ENCODE data around the gene RAB2B. TPM values are rescaled to one million over a fixed set of nuclear protein-coding genes. Genes with fewer than 3 reads are reported as not detected.

The RAB2B gene
- total RNA-seq, 2 donors from 2014 or later: 35.3 to 42.6 TPM

GRCh38 chr14:21506557-21506956, 29.8 kb upstream of the RAB2B start:
- H3K27me3 Mint-ChIP-seq: no peaks in the 10 kb centered on the region
- peaks cover 5% of the 10 kb centered on the region for H3K36me3 Mint-ChIP-seq (ENCODE audit: low read depth)
- no peak for DNase-seq
- no peak for ATAC-seq
- no peak overlapping the region for H3K4me3 Mint-ChIP-seq
- H3K27ac Mint-ChIP-seq: peak overlapping the region; percentile 39
- H3K4me1 Mint-ChIP-seq: peaks cover 35% of the 10 kb centered on the region
- H3K9me3 ChIP-seq (ENCODE audit: control insufficient read depth, low read length, poor library complexity, severe bottlenecking): no peaks in the 10 kb centered on the region

GRCh38 chr14:21505012-21505553, 28.3 kb upstream of the RAB2B start:
- Mint-ChIP-seq H3K27me3 (no peaks in the 10 kb centered on the region), H3K4me1 (peaks cover 35% of the 10 kb centered on the region), H3K4me3 (peak overlapping the region; percentile 28), H3K27ac (peak overlapping the region; percentile 39), H3K36me3 (ENCODE audit: low read depth) (peaks cover 4% of the 10 kb centered on the region)
- no peaks in the 10 kb centered on the region for H3K9me3 ChIP-seq (ENCODE audit: control insufficient read depth, low read length, poor library complexity, severe bottlenecking)
- no peak for DNase-seq
- peak; percentile 42 for ATAC-seq

GRCh38 chr14:21503376-21503775, 26.6 kb upstream of the RAB2B start:
- Mint-ChIP-seq H3K36me3 (ENCODE audit: low read depth) (peaks cover 4% of the 10 kb centered on the region), H3K27me3 (no peaks in the 10 kb centered on the region), H3K27ac (peak overlapping the region; percentile 39), H3K4me1 (peaks cover 39% of the 10 kb centered on the region), H3K4me3 (no peak overlapping the region)
- DNase-seq (no peak), ATAC-seq (no peak)
- no peaks in the 10 kb centered on the region for H3K9me3 ChIP-seq (ENCODE audit: control insufficient read depth, low read length, poor library complexity, severe bottlenecking)

DNA sequence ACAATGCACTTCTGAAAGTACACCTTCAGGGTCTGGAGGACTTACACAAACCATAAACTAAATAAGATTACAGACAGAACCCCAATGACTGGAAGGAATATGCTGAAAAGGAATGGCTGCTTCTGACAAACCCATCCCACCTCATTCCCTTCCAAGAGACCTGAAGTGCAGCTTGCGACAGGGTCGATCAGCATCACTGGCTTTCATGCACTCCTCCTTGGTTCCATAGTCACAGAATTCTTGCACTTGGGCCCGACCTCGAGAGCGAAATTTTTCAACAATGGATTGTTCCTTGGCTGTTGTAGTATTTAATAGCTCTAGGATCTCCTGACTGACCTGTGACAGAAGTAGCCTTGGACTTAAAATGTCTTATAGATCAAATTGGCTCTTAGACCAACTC, 24.8 kb upstream of the RAB2B start:
- H3K27me3 Mint-ChIP-seq: no peaks in the 10 kb centered on the region
- no peaks in the 10 kb centered on the region for H3K9me3 ChIP-seq (ENCODE audit: control insufficient read depth, low read length, poor library complexity, severe bottlenecking)
- ATAC-seq (no peak), DNase-seq (no peak)
- peaks cover 36% of the 10 kb centered on the region for H3K4me1 Mint-ChIP-seq
- peak overlapping the region; percentile 93 for H3K27ac Mint-ChIP-seq
- H3K4me3 Mint-ChIP-seq: no peak overlapping the region
- peaks cover 4% of the 10 kb centered on the region for H3K36me3 Mint-ChIP-seq (ENCODE audit: low read depth)

GRCh38 chr14:21498540-21499526, 22.1 kb upstream of the RAB2B start:
- H3K27me3 Mint-ChIP-seq: no peaks in the 10 kb centered on the region
- H3K27ac Mint-ChIP-seq: peak overlapping the region; percentile 93
- peak overlapping the region; percentile 41 for H3K4me3 Mint-ChIP-seq
- peaks cover 4% of the 10 kb centered on the region for H3K36me3 Mint-ChIP-seq (ENCODE audit: low read depth)
- H3K9me3 ChIP-seq (ENCODE audit: control insufficient read depth, low read length, poor library complexity, severe bottlenecking): no peaks in the 10 kb centered on the region
- ATAC-seq (peak; percentile 94), DNase-seq (peak in 1 of 3 donors; percentile 15)
- H3K4me1 Mint-ChIP-seq: peaks cover 28% of the 10 kb centered on the region

- ATAC-seq: no peak
- no peaks in the 10 kb centered on the region for H3K27me3 Mint-ChIP-seq
- no peak for DNase-seq
- H3K4me1 Mint-ChIP-seq: peaks cover 24% of the 10 kb centered on the region
- H3K36me3 Mint-ChIP-seq (ENCODE audit: low read depth): peaks cover 12% of the 10 kb centered on the region
- no peaks in the 10 kb centered on the region for H3K9me3 ChIP-seq (ENCODE audit: control insufficient read depth, low read length, poor library complexity, severe bottlenecking)
- peak overlapping the region; percentile 82 for H3K27ac Mint-ChIP-seq
- H3K4me3 Mint-ChIP-seq: no peak overlapping the region
Measured at GRCh38 chr14:21496453-21496852, 19.7 kb upstream of the RAB2B start.

- Mint-ChIP-seq H3K27ac (peak overlapping the region; percentile 82), H3K36me3 (ENCODE audit: low read depth) (peaks cover 8% of the 10 kb centered on the region), H3K4me1 (peaks cover 18% of the 10 kb centered on the region)
Measured at GRCh38 chr14:21494902-21495762, 18.4 kb upstream of the RAB2B start.

GRCh38 chr14:21486640-21487087, 9.9 kb upstream of the RAB2B start:
- H3K27me3 Mint-ChIP-seq: no peaks in the 10 kb centered on the region
- H3K4me3 Mint-ChIP-seq: no peak overlapping the region
- peaks cover 3% of the 10 kb centered on the region for H3K4me1 Mint-ChIP-seq
- no peaks in the 10 kb centered on the region for H3K9me3 ChIP-seq (ENCODE audit: control insufficient read depth, low read length, poor library complexity, severe bottlenecking)
- ATAC-seq (no peak), DNase-seq (no peak)
- no peak overlapping the region for H3K27ac Mint-ChIP-seq
- H3K36me3 Mint-ChIP-seq (ENCODE audit: low read depth): peaks cover 5% of the 10 kb centered on the region

More at GRCh38 chr14:21494902-21495762, 18.4 kb upstream of the RAB2B start:
- H3K9me3 ChIP-seq (ENCODE audit: control insufficient read depth, low read length, poor library complexity, severe bottlenecking): no peaks in the 10 kb centered on the region
- ATAC-seq: no peak
- no peaks in the 10 kb centered on the region for H3K27me3 Mint-ChIP-seq
- no peak overlapping the region for H3K4me3 Mint-ChIP-seq
- no peak for DNase-seq

- Mint-ChIP-seq H3K4me3 (peak overlapping the region; percentile 100), H3K36me3 (ENCODE audit: low read depth) (peaks cover 7% of the 10 kb centered on the region), H3K27ac (peak overlapping the region; percentile 98), H3K4me1 (peaks cover 32% of the 10 kb centered on the region), H3K27me3 (no peaks in the 10 kb centered on the region)
- no peaks in the 10 kb centered on the region for H3K9me3 ChIP-seq (ENCODE audit: control insufficient read depth, low read length, poor library complexity, severe bottlenecking)
- ATAC-seq: peak; percentile 62
- peak in 2 of 3 donors; percentile 86 to 87 for DNase-seq
Measured at GRCh38 chr14:21476523-21476924, 235 bp downstream of the RAB2B start.

GRCh38 chr14:21475767-21476522, 814 bp downstream of the RAB2B start:
- H3K9me3 ChIP-seq (ENCODE audit: control insufficient read depth, low read length, poor library complexity, severe bottlenecking): no peaks in the 10 kb centered on the region
- peaks cover 7% of the 10 kb centered on the region for H3K36me3 Mint-ChIP-seq (ENCODE audit: low read depth)
- peak overlapping the region; percentile 100 for H3K4me3 Mint-ChIP-seq
- no peak for ATAC-seq
- H3K4me1 Mint-ChIP-seq: peaks cover 32% of the 10 kb centered on the region
- no peak for DNase-seq
- no peaks in the 10 kb centered on the region for H3K27me3 Mint-ChIP-seq
- peak overlapping the region; percentile 98 for H3K27ac Mint-ChIP-seq

DNA sequence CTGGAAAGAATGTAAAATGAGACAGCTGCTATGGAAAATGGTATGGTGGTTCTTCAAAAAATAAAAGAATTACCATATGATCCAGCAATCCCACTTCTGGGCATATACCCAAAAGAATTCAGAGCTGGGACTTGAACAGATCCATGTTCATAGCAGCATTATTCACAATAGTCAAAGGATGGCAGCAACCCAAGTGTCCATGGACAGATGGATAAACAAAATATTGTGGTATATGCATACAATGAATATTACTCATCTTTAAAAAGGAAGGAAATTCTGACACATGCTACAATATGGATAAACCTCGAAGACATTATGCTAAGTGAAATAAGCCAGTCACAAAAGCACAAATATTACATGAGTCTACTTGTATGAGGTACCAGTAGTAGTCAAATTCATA, 9.1 kb downstream of the RAB2B start:
- H3K36me3 Mint-ChIP-seq (ENCODE audit: low read depth): peaks cover 5% of the 10 kb centered on the region
- peaks cover 4% of the 10 kb centered on the region for H3K4me1 Mint-ChIP-seq
- H3K9me3 ChIP-seq (ENCODE audit: control insufficient read depth, low read length, poor library complexity, severe bottlenecking): no peaks in the 10 kb centered on the region
- H3K27me3 Mint-ChIP-seq: no peaks in the 10 kb centered on the region
- no peak overlapping the region for H3K4me3 Mint-ChIP-seq
- DNase-seq (no peak), ATAC-seq (no peak)
- H3K27ac Mint-ChIP-seq: no peak overlapping the region

GRCh38 chr14:21455912-21456667, 20.7 kb downstream of the RAB2B start, which contains the start of gene CHD8:
Gene CHD8 (minus strand): TSS chr14:21456123. CDS start chr14:21431643, 24,480 bp downstream.
- peaks cover 18% of the 10 kb centered on the region for H3K4me1 Mint-ChIP-seq
- peak within 1 kb of the TSS; percentile 94 for H3K27ac Mint-ChIP-seq
- H3K4me3 Mint-ChIP-seq: peak within 1 kb of the TSS; percentile 95
- ATAC-seq (peak; percentile 96), DNase-seq (peak; percentile 97 to 99 (median 98))
- H3K36me3 Mint-ChIP-seq (ENCODE audit: low read depth): peaks cover 2% of the 10 kb centered on the region
- H3K9me3 ChIP-seq (ENCODE audit: control insufficient read depth, low read length, poor library complexity, severe bottlenecking): no peaks in the 10 kb centered on the region
- no peaks in the 10 kb centered on the region for H3K27me3 Mint-ChIP-seq
